ENCODE measurements around the gene ENOX2.
"Not testable (repeated sequence)": the region's sequence is repeated elsewhere in the genome, so short reads cannot be mapped to it uniquely, and the experiment has no call there.

The ENOX2 gene

DNA sequence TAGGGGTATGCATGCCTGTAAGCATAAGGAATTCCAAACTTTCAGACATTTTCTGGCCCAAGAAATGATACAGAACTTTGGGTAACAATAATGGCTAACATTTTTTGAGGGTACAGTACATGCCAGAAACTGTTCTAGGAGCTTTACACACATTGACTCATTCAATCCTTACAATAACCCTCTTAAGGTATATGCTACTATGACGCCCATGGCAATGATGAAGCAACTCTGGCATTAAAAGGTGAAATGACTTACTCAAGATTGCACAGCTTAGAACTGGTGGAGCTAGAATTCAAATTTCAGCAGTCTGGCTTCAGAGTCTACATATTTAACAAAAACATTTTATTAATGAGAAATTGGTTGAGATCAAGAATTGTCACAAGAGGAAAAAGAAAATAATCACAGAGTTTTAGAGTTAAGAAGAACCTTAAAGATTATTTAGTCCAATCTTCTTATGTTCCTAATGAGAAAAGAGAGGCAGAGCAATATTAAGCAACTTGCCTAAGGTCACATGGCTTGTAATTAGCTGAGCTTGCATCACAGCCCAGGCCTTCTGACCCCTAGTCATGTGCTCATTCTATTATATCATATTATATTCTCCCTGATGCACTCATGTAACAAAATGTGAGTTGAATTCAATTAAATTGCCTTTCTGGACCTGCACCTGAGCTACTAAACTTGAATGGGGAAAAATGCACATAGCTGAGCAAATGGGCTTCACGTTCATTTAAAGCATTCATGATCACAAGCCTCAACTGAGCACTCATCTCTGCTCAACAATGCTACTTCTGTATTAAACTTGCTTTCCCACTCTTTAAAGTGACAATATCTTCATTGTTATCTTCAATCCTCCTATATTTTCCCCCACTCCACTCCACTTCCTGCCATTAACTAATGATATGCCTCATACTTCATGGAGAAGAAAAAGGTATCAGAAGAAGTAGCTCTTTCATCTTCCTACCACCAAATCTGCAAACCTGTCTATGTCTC, 73.2 kb downstream of the ENOX2 start:
- Histone ChIP-seq H3K4me3 (no peak overlapping the region), H3K27ac (peak overlapping the region in 1 of 21 experiments; percentile 16)

DNA sequence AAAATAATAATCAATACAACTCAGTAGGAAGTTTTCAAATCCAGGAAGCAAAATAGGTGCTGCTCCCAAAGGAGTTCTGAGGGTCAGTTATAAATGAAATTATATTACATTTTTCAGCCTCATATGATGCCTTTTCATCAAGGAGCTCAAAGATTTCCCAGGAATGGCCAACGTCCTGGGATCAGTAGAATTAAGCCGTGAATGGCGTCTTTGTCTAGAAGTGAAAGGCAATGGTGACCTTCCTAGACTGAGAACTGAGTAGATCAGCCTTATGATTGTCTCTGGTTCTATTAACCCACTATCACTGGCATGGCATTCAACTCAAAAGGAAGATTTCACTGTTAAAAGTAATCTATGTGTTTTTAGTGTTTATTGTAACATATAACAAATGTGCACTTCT, 74.4 kb downstream of the ENOX2 start:
- H3K27ac ChIP-seq: no peak overlapping the region

DNA sequence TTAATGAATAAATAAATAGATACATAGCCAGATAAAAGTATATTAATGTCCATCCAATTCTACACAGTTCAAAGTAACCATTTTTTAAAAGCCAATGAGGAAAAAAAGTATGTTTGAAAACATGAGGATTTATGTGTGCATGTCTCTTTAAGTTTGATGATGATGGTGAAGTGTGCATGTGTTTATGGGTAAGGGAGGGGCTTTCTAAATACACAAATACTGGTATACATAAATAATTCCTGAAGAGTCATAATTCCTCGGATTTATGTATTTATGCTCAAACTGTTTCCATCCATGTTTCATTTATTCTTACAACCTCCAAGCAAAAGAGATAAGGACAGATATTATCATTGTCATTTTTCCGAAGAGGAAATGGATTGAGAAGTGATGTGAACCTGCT, 75.4 kb downstream of the ENOX2 start:
- Histone ChIP-seq H3K27ac (no peak overlapping the region), H3K4me3 (no peak overlapping the region)

More for the DNA sequence above, 74.4 kb downstream of the ENOX2 start:
- no peak overlapping the region for H3K4me3 ChIP-seq

DNA sequence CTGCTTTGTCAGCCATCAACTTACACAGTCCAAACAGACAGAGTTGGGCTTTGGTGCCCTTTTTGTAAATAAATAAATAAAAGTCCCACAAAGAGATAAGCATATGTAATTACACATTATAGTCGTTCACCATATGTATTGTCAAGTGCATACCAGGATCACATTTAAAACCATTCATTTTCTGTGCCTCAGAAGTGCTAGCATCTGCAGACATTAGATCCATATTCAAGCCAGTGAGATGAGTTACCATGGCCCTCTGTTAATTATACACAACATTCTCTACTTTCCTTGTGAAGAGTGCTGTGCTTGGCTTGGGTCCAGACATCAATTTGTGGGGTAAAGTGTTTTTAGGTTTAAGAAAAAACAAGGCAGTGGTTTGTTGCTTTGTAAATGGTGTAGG, 76.8 kb downstream of the ENOX2 start:
- H3K4me3 ChIP-seq: no peak overlapping the region
- no peak overlapping the region for H3K27ac ChIP-seq

DNA sequence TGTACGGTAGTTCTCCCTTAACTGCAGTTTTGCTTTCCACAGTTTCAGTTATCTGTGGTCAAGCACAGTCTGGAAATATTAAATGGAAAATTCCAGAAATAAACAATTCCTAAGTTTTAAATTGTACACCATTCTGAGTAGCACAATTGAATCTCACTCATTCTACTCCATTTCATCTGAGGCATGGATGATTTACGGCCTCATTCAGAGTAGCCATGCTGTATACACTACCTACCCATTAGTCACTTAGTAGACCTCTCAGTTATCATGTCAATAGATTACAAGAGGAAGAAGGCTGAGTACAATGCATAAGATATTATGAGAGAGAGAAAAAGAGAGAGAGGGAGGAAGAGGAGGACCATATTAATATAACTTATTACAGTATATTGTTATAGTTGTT, 77.5 kb downstream of the ENOX2 start:
- Histone ChIP-seq H3K27ac (no peak overlapping the region), H3K4me3 (no peak overlapping the region)

DNA sequence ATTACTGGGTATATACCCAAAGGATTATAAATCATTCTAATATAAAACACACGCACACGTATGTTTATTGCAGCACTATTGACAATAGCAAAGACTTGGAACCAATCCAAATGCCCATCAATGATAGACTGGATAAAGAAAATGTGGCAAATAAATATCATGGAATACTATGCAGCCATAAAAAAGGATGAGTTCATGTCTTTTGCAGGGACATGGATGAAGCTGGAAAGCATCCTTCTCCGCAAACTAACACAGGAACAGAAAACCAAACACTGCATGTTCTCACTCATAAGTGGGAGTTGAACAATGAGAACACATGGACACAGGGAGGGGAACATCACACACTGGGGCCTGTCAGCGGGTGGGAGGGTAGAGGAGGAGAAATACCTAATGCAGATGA, 83.6 kb downstream of the ENOX2 start:
- H3K4me3 ChIP-seq, H3K27ac ChIP-seq: not testable (repeated sequence)

DNA sequence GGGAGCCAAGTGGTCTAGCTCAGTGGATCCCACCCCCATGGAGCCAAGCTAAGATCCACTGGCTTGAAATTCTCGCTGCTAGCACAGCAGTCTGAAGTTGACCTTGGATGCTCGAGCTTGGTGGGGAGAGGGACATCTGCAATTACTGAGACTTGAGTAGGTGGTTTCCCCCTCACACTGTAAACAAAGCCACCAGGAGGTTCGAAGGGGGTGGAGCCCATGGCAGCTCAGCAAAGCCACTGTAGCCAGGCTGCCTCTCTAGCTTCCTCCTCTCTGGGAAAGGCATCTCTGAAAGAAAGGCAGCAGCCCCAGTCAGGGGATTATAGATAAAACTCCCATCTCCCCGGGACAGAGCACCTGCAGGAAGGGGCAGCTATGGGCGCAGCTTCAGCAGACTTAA, 89.1 kb downstream of the ENOX2 start:
- H3K27ac ChIP-seq, H3K4me3 ChIP-seq: not testable (repeated sequence)

DNA sequence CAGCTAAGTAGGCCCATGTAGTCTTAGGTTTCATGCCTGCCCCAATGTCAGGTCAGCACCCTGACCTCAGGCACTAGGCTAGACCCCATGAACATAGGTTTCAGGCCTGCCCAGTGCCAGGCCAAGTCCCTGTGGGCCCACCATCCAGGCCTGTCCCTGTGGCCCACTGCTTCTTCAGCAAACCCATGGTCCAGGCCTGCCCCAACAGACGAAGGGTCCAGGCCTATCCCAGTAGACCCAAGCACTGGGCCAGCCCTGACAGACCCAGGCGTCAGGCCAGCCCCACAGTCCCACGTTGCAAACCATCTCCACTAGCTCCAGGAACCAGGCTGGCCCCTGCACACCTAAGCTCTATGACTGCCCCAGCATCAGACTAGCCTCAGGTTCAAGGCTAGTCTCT, 92.4 kb downstream of the ENOX2 start:
- Histone ChIP-seq H3K4me3 (no peak overlapping the region), H3K27ac (no peak overlapping the region)

DNA sequence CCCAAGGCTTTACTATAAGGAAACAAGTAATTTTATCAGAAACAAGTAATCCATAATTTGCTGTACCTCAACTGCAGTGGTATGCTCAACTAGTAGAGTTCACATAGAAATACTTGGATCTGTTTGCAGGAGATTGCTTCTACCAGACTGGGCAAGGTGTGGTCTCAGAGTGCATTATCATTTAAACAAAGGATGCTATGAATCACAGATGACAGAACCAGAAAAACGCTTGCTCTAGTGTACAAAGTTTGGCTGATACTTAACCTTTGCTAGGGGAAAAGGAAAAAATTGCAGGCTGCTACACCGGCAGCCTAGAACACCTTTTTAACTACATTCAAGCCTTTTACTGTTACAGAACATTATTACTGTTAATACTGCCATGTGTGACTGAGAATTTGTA, 97.1 kb downstream of the ENOX2 start:
- Histone ChIP-seq H3K4me3 (no peak overlapping the region), H3K27ac (no peak overlapping the region)

DNA sequence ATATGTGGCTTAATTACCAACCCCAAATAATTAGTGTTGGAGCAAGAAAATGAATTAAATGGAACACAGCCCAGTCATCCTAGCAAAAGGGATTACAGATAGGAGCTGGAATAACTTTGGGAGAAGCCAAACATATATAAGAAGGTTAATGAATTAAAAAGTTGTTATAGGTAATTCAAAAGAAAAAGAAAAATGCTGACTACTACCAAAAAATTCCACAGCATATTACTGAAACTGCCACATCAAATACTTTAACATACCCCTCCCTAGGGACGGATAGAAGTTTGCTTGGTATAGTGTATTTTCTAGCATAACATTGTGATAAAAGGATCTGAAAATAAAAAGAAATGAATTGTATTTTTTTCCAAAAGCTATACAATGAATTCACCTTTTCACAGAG, 99.5 kb downstream of the ENOX2 start:
- H3K27ac ChIP-seq: no peak overlapping the region
- no peak overlapping the region for H3K4me3 ChIP-seq

DNA sequence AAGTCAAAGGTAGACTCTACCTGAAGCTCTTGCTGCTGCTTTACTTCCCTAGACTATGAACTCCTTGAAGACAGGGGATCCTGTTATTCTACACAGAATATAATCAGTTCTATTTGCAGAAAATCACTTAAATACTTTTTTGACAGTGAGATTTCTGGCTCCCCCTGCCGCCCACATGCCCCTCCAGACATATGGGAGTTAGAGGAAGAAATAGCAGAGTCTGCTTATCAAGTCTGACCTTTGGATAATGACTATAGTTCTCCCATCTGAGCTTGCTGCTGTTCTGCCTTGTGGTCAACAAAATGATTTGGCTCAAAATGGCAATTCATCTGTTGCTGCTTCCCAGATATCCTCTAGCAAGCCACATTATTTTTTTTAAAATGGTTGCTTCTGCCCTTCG, 101.1 kb downstream of the ENOX2 start:
- H3K4me3 ChIP-seq: no peak overlapping the region
- no peak overlapping the region for H3K27ac ChIP-seq

DNA sequence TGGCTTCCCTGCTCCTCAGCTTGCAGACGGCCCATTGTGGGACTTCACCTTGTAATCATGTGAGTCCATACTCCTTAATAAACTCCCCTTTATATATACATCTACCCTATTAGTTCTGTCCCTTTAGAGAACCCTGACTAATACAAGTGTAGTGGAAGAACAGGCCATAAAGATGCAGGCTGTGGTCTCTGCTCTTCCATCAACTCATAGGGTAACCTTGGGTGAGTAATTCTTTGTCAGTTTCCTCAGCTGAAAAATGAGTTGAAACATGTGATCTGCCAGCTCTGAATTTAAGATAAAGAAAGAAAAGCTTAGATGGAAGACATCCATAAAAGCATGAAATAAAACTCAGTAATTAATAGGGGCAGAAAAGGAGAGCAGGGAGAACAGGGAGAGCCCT, 103.6 kb downstream of the ENOX2 start:
- Histone ChIP-seq H3K27ac (no peak overlapping the region), H3K4me3 (no peak overlapping the region)

DNA sequence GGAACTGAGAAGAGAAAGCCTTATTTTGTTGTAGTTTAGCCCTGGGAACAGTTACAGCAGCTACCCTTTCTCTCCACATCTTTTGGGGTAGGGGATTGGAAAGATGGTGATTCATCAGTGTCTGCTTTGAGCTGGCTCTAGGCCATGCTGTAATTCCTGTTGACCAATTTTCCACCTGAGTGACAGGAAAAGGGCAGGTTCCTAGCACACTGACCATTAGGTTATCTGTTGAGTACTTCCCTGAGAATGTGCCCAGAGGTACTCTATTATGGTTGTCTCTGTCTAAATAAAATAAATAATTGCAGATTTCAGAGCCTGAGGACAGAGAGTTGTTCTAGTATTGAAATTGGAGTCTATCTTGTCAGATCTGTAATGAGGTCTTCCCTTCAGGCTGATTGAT, 109.0 kb downstream of the ENOX2 start:
- Histone ChIP-seq H3K4me3 (no peak overlapping the region), H3K27ac (no peak overlapping the region)

DNA sequence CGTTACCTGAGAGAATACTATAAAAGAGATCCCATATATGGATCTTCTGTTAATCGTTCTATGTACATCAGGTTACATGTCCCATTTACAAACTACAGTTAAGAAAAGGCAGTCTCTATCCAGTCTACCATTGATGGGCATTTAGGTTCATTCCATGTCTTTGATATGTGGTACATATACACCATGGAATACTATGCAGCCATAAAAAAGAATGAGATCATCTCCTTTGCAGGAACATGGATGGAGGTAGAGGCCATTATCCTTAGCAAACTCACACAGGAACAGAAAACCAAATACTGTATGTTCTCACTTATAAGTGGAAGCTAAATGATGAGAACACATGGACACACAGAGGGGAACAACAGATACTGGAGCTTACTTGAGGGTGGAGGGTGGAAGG, 111.1 kb downstream of the ENOX2 start:
- not testable (repeated sequence) for H3K27ac ChIP-seq, H3K4me3 ChIP-seq

DNA sequence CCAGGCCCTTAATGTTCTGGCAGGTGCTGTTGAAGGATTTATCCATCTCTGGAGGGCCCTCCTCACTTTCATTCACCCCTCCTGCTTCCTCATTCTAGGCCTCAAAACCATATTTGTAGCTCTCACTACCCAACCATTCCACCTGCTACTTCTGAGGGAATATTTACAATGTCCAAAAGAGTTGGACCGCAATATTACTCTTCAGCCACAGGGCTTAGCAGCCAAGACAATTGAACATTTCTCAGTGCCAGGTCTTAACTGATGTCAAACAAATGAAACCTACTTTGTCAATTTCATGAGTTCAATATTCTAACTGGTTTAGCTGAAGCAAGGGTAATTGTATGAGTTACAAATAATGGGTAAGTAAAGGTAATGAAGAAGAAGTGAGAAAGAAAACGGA, 113.2 kb downstream of the ENOX2 start:
- H3K27ac ChIP-seq: no peak overlapping the region
- H3K4me3 ChIP-seq: no peak overlapping the region

DNA sequence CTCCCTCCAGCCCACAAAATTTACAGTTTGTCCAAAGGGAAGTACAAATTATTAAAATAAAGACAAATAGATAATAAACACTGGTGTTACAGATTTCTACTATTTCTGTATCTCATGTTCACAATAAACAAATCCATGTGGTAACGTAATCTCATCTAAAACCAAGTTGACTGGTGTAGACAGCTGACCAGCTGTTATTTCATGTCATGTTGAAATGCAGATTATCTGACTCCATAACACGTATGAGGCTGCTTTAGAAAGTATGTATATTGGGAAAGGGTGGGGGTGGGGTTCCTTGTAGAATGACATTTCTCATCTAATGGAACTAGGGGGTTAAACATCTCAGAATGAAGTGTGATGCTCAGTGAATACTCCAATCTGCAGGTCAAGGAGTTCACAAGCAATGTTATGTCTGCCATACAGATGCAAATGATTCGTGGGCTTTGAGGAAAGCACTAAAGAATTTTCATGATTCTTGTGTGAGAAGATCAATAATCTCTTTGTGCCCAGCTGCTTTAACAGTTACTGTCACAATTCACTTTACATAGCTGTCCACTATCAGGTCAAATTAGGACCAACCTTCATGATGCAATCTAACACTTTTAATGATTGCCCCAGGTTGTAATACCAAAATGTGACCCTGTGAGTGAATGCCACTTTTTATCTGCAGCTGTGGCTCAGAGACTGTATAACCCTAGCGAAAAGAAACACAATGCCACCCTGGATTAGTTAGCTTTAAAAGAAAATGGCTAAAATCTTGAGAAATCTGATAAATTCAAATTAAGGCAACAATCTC, 114.0 kb downstream of the ENOX2 start:
- no peak overlapping the region for H3K4me3 ChIP-seq
- H3K27ac ChIP-seq: no peak overlapping the region

DNA sequence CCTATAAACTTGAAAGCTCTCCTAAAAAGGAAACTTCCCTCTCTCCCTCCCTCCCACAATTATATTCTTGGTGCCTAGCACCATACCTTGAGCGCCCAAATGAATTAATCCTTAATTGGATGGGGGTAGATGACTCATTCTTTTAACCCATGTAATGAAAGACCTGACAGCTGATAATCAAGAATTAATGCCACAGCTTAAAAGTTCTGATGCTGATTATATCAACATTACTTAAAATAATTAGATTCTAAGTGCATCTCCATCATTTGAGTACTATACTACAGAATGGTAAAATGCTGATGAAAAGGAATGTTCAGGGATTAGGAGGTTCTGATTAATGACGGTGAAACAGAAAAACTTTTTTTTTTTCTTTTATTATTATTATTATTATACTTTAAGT, 117.0 kb downstream of the ENOX2 start:
- H3K27ac ChIP-seq: no peak overlapping the region
- H3K4me3 ChIP-seq: no peak overlapping the region

DNA sequence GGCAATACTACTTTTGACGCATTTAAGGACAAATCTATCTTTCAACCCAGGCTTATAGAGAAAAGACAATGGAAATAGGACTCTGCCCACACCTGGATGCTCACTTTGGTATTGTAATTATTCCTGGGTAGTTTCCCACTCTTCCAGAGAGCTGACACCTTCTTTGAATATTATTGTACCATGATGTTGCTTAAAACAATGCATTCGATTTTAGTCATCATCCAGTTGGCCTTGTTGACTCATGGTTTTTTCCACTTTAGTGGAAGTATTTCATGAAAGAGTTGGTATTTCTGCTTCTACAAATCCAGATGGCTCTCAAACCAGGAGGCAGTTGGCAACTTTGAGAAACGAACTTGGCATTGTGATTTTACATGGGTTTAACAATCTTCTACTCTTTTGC, 124.2 kb downstream of the ENOX2 start:
- Histone ChIP-seq H3K4me3 (no peak overlapping the region), H3K27ac (no peak overlapping the region)

DNA sequence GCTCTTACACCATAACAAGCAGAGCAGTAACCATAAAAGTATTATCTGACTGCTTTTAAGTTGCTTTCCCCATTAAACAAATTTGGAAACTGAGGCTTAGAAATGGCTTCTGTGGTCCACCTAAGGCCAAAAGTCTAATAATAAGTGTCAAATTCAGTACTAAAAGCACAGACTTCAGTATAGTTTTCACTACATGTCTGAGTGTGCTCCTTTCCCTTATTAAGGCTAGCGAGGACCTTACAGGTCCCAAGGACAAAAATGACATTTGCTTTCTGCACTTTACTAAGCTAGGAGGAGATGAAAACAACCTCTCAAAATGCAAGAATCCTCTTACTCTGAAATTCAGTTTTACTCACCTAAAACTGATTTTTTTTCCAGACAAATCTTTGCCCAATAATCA, 127.2 kb downstream of the ENOX2 start:
- no peak overlapping the region for H3K4me3 ChIP-seq
- H3K27ac ChIP-seq: no peak overlapping the region

DNA sequence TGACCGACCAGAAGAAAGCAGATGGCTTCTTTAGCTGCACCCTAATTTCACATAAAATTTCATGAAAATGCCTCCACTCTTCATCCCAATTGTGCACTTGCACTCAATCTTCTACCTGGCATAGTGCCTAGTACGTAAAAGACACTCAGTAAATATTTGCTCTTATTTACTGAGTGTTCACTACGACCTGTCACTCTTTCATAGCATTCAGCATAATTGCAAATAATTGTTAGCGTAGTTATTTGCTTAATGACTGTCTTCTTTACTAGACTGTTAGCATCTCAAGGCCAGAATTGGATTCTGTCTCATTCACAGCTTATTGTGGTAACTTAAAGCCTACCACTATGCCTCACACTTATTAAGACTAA, 130.2 kb downstream of the ENOX2 start:
- Histone ChIP-seq H3K4me3 (no peak overlapping the region), H3K27ac (no peak overlapping the region)

DNA sequence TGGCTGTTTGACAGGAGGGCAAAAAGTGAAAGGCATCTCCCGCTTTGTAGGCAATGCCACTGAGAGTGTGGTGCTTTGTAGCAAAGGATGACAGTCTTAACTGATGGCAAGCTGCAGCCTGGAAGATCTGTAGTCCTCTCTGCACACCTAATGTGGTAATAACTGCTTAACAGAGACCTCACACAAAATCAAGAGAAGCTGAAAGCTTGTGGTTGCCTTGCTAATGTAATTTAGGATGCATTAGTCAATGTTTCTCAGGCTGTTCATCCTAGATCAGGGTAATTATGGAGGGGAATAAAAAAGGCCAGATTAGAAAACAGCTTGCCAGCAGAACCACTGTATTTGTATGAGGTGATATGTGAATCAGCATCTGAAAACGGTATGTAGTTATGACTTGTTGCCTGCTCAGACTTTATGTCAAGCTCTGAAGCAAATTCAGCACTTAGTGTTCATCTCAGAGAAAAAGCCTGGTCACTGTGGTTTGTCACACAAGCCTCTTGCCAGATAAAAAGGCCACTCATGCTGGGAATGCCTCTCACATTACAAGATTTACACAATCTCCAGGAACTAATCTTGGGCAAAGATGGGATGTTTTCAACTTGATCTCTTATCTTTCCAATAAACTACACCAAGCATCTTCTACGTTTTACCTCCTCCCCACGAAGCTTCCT, 130.8 kb downstream of the ENOX2 start:
- Histone ChIP-seq H3K4me3 (no peak overlapping the region), H3K27ac (no peak overlapping the region)
